Spinal cord (tissue), 10 donors: ENCODE results near the gene RBBP5. TPM values are rescaled to one million over a fixed set of nuclear protein-coding genes. Genes with fewer than 3 reads are reported as not detected.
"Not testable (repeated sequence)": the region's sequence is repeated elsewhere in the genome, so short reads cannot be mapped to it uniquely, and the experiment has no call there.

Experiments
- DNase-seq, 6 donors: peaks; one replicate each; pipeline versions ENCODE4 v3.0.0 to v3.0.0-alpha.2; 2013 to 2015; ENCODE audit warnings: low spot score in 6 of 6, low read depth in 4 of 6
- H3K27ac ChIP-seq: one replicate; pipeline ENCODE4 v1.5.1; 2013; ENCODE audit warnings: low read depth, low read length, control low read depth
- H3K27me3 ChIP-seq: one replicate; pipeline ENCODE4 v1.6.1; 2013; ENCODE audit warnings: low read length; ENCODE audit not compliant: control insufficient read depth, insufficient read depth
- H3K36me3 ChIP-seq: one replicate; pipeline ENCODE4 v1.6.1; 2013; ENCODE audit warnings: low read length; ENCODE audit not compliant: control insufficient read depth, insufficient read depth
- H3K4me1 ChIP-seq: one replicate; pipeline ENCODE4 v1.6.1; 2013; ENCODE audit warnings: low read length; ENCODE audit not compliant: control insufficient read depth, insufficient read depth
- H3K4me3 ChIP-seq: one replicate; pipeline ENCODE4 v1.5.1; 2013; ENCODE audit warnings: low read depth, low read length, control low read depth
- H3K9me3 ChIP-seq: one replicate; pipeline ENCODE4 v1.6.1; 2013; ENCODE audit warnings: low read length; ENCODE audit not compliant: control insufficient read depth, insufficient read depth
- WGBS: methylation state at CpG from one replicate; pipeline ENCODE4 v1.1.5; 2013; ENCODE audit warnings: missing lambda C conversion rate; ENCODE audit not compliant: insufficient coverage; 5-methylcytosine and 5-hydroxymethylcytosine counted together
- long read RNA-seq, 4 donors: transcript quantifications; one replicate each; lab custom pipeline, GENCODE V29; 2026
- polyA plus RNA-seq, 2 donors: library from polyadenylated mRNA; unstranded; fragments of 120-200 nt; gene quantifications; one replicate each; pipeline ENCODE4 v1.2.1, GENCODE V29; 2013; ENCODE audit not compliant: insufficient read length in 2 of 2
- total RNA-seq, 2 donors: library from RNA; depleted of rRNA in 1 of 2; stranded (reverse); fragments of 120-200 nt in 1 of 2; fragments of >200 nt in 1 of 2; gene quantifications; one replicate each; pipeline versions ENCODE4 v1.2.3 to v1.2.4, GENCODE V29; 2013 to 2014
- donor health status: healthy.

Gene RBBP5
- total RNA-seq (10 to 100 TPM; 15.5 to 19.2 TPM), polyA plus RNA-seq (10 to 100 TPM; 12.6 to 14.0 TPM)
- long read RNA-seq, donor 1, full-length matches to known transcripts: 4 of 4 reads
- long read RNA-seq, donor 1, partial matches to known transcripts: 0 of 4 reads
- long read RNA-seq, donor 1, other reads (novel, unspliced or antisense): 0 of 4 reads
- long read RNA-seq, donor 2: 0 reads
- long read RNA-seq, donor 3: 0 reads
- long read RNA-seq, donor 4: 0 reads

GRCh38 chr1:205121660-205122488 is at the start of gene RBBP5:
RBBP5 (minus strand) TSS chr1:205121978; CDS start chr1:205121873, 105 bp downstream.
- Histone ChIP-seq H3K4me3 (peak within 1 kb of the TSS; percentile 97), H3K27ac (peak within 1 kb of the TSS; percentile 95), H3K36me3 (peaks cover 9% of the 10 kb centered on the region), H3K9me3 (no peaks in the 10 kb centered on the region), H3K4me1 (peaks cover 5% of the 10 kb centered on the region), H3K27me3 (no peaks in the 10 kb centered on the region)
- under 1% methylated on average over 32 of the region's 46 CpGs for WGBS
- peak; percentile 88 to 98 (median 93) for DNase-seq

- Histone ChIP-seq H3K36me3 (peaks cover 14% of the 10 kb centered on the region), H3K27ac (no peak overlapping the region), H3K27me3 (no peaks in the 10 kb centered on the region), H3K9me3 (no peaks in the 10 kb centered on the region), H3K4me3 (no peak overlapping the region), H3K4me1 (no peaks in the 10 kb centered on the region)
- 95% methylated on average over 2 of the region's 5 CpGs for WGBS
- no peak for DNase-seq
These were observed 49.6 kb upstream of the RBBP5 start for GRCh38 chr1:205171369-205171768.

- H3K27me3 ChIP-seq: no peaks in the 10 kb centered on the region
- DNase-seq: no peak
- H3K36me3 ChIP-seq: peaks cover 14% of the 10 kb centered on the region
- no peaks in the 10 kb centered on the region for H3K9me3 ChIP-seq
- H3K27ac ChIP-seq: no peak overlapping the region
- no peaks in the 10 kb centered on the region for H3K4me1 ChIP-seq
- 80% methylated on average over 6 of the region's 9 CpGs for WGBS
- no peak overlapping the region for H3K4me3 ChIP-seq
These were observed 48.9 kb upstream of the RBBP5 start for GRCh38 chr1:205170532-205171269.

GRCh38 chr1:205169248-205169647 is 47.5 kb upstream of the RBBP5 start:
- DNase-seq: no peak
- Histone ChIP-seq H3K27ac (no peak overlapping the region), H3K36me3 (peaks cover 7% of the 10 kb centered on the region), H3K4me1 (no peaks in the 10 kb centered on the region), H3K9me3 (no peaks in the 10 kb centered on the region), H3K27me3 (no peaks in the 10 kb centered on the region), H3K4me3 (no peak overlapping the region)
- 100% methylated on average over 5 of the region's 10 CpGs for WGBS

- H3K4me3 ChIP-seq: no peak overlapping the region
- no peaks in the 10 kb centered on the region for H3K9me3 ChIP-seq
- WGBS: no CpG with 5 or more reads among the region's 1 CpG
- H3K4me1 ChIP-seq: no peaks in the 10 kb centered on the region
- no peak overlapping the region for H3K27ac ChIP-seq
- peaks cover 9% of the 10 kb centered on the region for H3K36me3 ChIP-seq
- no peaks in the 10 kb centered on the region for H3K27me3 ChIP-seq
- DNase-seq: no peak
These were observed 46.5 kb upstream of the RBBP5 start for GRCh38 chr1:205168291-205168690.

GRCh38 chr1:205162301-205162700 is 40.5 kb upstream of the RBBP5 start:
- Histone ChIP-seq H3K27ac (no peak overlapping the region), H3K36me3 (peaks cover 38% of the 10 kb centered on the region), H3K4me3 (no peak overlapping the region), H3K4me1 (no peaks in the 10 kb centered on the region), H3K27me3 (no peaks in the 10 kb centered on the region), H3K9me3 (no peaks in the 10 kb centered on the region)
- 75% methylated on average over 1 of the region's 1 CpG for WGBS
- DNase-seq: no peak

- 97% methylated on average over 4 of the region's 6 CpGs for WGBS
- peaks cover 46% of the 10 kb centered on the region for H3K36me3 ChIP-seq
- no peak for DNase-seq
These were observed 39.3 kb upstream of the RBBP5 start for GRCh38 chr1:205161076-205161475.

GRCh38 chr1:205158048-205158616 is 36.4 kb upstream of the RBBP5 start:
- DNase-seq: no peak
- Histone ChIP-seq H3K4me3 (no peak overlapping the region), H3K9me3 (peaks cover 9% of the 10 kb centered on the region), H3K27ac (no peak overlapping the region), H3K27me3 (no peaks in the 10 kb centered on the region), H3K4me1 (no peaks in the 10 kb centered on the region), H3K36me3 (peaks cover 62% of the 10 kb centered on the region)
- WGBS: no CpG with 5 or more reads among the region's 2 CpGs

More at GRCh38 chr1:205161076-205161475, 39.3 kb upstream of the RBBP5 start:
- Histone ChIP-seq H3K27me3 (no peaks in the 10 kb centered on the region), H3K9me3 (peaks cover 4% of the 10 kb centered on the region), H3K4me1 (no peaks in the 10 kb centered on the region), H3K27ac (no peak overlapping the region), H3K4me3 (no peak overlapping the region)

GRCh38 chr1:205155665-205156377 is 34.0 kb upstream of the RBBP5 start:
- not testable (repeated sequence) for H3K27ac ChIP-seq, H3K9me3 ChIP-seq, H3K4me1 ChIP-seq, H3K27me3 ChIP-seq, DNase-seq, H3K4me3 ChIP-seq
- 75% methylated on average over 2 of the region's 3 CpGs for whole genome bisulfite sequencing
- H3K36me3 ChIP-seq: peaks cover 52% of the 10 kb centered on the region
